IMR-90 (cell line): ENCODE data around the gene NDC80. TPM values are rescaled to one million over a fixed set of nuclear protein-coding genes. Genes with fewer than 3 reads are reported as not detected.

Experiments used
- ATAC-seq: fragments of 200-7000 bp; cut with Tn5 transposase; 2 replicates; pipeline ENCODE4 v1.9.1; 2020; ENCODE audit warnings: low read depth, mild to moderate bottlenecking, moderate library complexity
- BruUV-seq: library from RNA; stranded (reverse); fragments of 400-500 nt; replicated peaks from 2 replicates; lab custom pipeline; 2021; lab: Mats Ljungman, UMichigan
- CTCF ChIA-PET: fragments of 300-600 bp; formaldehyde crosslinking; extraction: SDS; loops from one replicate; lab custom pipeline; 2021; ENCODE audit warnings: antibody characterized with exemption; lab: Yijun Ruan, JAX
- POLR2A ChIA-PET: fragments of 300-600 bp; sonication (Branson Sonifier 250); formaldehyde crosslinking; loops from one replicate; lab custom pipeline; 2022; ENCODE audit warnings: antibody characterized with exemption; ENCODE audit not compliant: unreplicated experiment; lab: Charles Lee
- DNase-seq: peaks from one replicate; pipeline ENCODE4 v3.0.0; 2013
- H2AFZ ChIP-seq: replicated peaks from 2 replicates; pipeline ENCODE3; 2013; ENCODE audit warnings: low read length, mild to moderate bottlenecking; ENCODE audit not compliant: poor library complexity
- H2AK5ac ChIP-seq: 2 replicates; pipeline ENCODE4 v1.6.1; 2013; ENCODE audit warnings: low read depth, low read length, inconsistent platforms
- H2AK9ac ChIP-seq: replicated peaks from 2 replicates; pipeline ENCODE3; 2013; ENCODE audit warnings: mild to moderate bottlenecking, low read depth, low read length, moderate library complexity; ENCODE audit not compliant: poor library complexity
- H2BK120ac ChIP-seq: 2 replicates; pipeline ENCODE4 v1.6.1; 2013; ENCODE audit warnings: low read depth, low read length, inconsistent platforms
- H2BK15ac ChIP-seq: 3 replicates; pipeline ENCODE4 v1.6.1; 2013; ENCODE audit warnings: low read depth, low read length, inconsistent platforms
- H2BK20ac ChIP-seq: 2 replicates; pipeline ENCODE4 v1.6.1; 2013; ENCODE audit warnings: low read depth, mild to moderate bottlenecking, inconsistent platforms, low read length, moderate library complexity
- H2BK5ac ChIP-seq: 2 replicates; pipeline ENCODE4 v1.6.1; 2013; ENCODE audit warnings: mild to moderate bottlenecking, low read depth, low read length, inconsistent platforms; ENCODE audit not compliant: poor library complexity, severe bottlenecking
- H3K14ac ChIP-seq: replicated peaks from 2 replicates; pipeline ENCODE4 v1.6.1; 2013; ENCODE audit warnings: low read depth, low read length, inconsistent platforms
- H3K18ac ChIP-seq: 2 replicates; pipeline ENCODE4 v1.6.1; 2013; ENCODE audit warnings: low read depth, low read length, control low read depth
- H3K23ac ChIP-seq: 2 replicates; pipeline ENCODE4 v1.6.1; 2013; ENCODE audit warnings: low read depth, low read length, inconsistent platforms
- H3K27ac ChIP-seq: 2 replicates; pipeline ENCODE4 v1.5.1; 2013; ENCODE audit warnings: mild to moderate bottlenecking, control low read depth, low read length; ENCODE audit not compliant: insufficient read depth
- H3K27me3 ChIP-seq: 2 replicates; pipeline ENCODE4 v1.6.1; 2013; ENCODE audit warnings: low read length; ENCODE audit not compliant: control insufficient read depth, insufficient read depth
- H3K36me3 ChIP-seq: 2 replicates; pipeline ENCODE4 v1.6.1; 2013; ENCODE audit warnings: low read length, mixed read lengths; ENCODE audit not compliant: control insufficient read depth, insufficient read depth
- H3K4ac ChIP-seq: 2 replicates; pipeline ENCODE4 v1.6.1; 2013; ENCODE audit warnings: low read depth, low read length, inconsistent platforms
- H3K4me1 ChIP-seq: 2 replicates; pipeline ENCODE4 v1.6.1; 2013; ENCODE audit warnings: low read length, mixed read lengths; ENCODE audit not compliant: control insufficient read depth, insufficient read depth
- H3K4me2 ChIP-seq: 2 replicates; pipeline ENCODE4 v1.6.1; 2013; ENCODE audit warnings: low read depth, mild to moderate bottlenecking, control low read depth, low read length, moderate library complexity
- H3K4me3 ChIP-seq: 2 replicates; pipeline ENCODE4 v1.5.1; 2013; ENCODE audit warnings: low read depth, mild to moderate bottlenecking, control low read depth, low read length, moderate library complexity; ENCODE audit not compliant: insufficient read depth
- H3K56ac ChIP-seq: 2 replicates; pipeline ENCODE4 v1.6.1; 2013; ENCODE audit warnings: low read length, inconsistent platforms; ENCODE audit not compliant: insufficient read depth; ENCODE audit errors: extremely low read depth
- H3K79me1 ChIP-seq, 2 experiments: 2 replicates each; pipeline ENCODE4 v1.6.1; 2013; ENCODE audit warnings: low read length in 2 of 2, inconsistent platforms in 1 of 2, low read depth in 1 of 2
- H3K9ac ChIP-seq: 2 replicates; pipeline ENCODE4 v1.6.1; 2013; ENCODE audit warnings: low read depth, low read length, control low read depth
- H3K9me1 ChIP-seq: 2 replicates; pipeline ENCODE4 v1.6.1; 2013; ENCODE audit warnings: low read length, inconsistent platforms; ENCODE audit not compliant: insufficient read depth
- H3K9me3 ChIP-seq: 2 replicates; pipeline ENCODE4 v1.6.1; 2013; ENCODE audit warnings: low read length; ENCODE audit not compliant: control insufficient read depth, insufficient read depth
- H4K20me1 ChIP-seq: 2 replicates; pipeline ENCODE4 v1.6.1; 2013; ENCODE audit warnings: low read length, inconsistent platforms; ENCODE audit not compliant: insufficient read depth
- H4K5ac ChIP-seq: 2 replicates; pipeline ENCODE4 v1.6.1; 2013; ENCODE audit warnings: mild to moderate bottlenecking, low read depth, low read length, control low read depth
- H4K8ac ChIP-seq, 2 experiments: 2 replicates each; pipeline ENCODE4 v1.6.1; 2013; ENCODE audit warnings: low read depth in 2 of 2, low read length in 2 of 2, control low read depth in 1 of 2, inconsistent platforms in 1 of 2
- H4K91ac ChIP-seq: 2 replicates; pipeline ENCODE4 v1.6.1; 2013; ENCODE audit warnings: low read depth, low read length, inconsistent platforms; ENCODE audit not compliant: insufficient read depth
- BHLHE40 ChIP-seq: fragments of 150-350 bp; IDR thresholded peaks from 2 replicates; pipeline ENCODE4 v1.6.1; 2016; ENCODE audit warnings: mild to moderate bottlenecking, low read depth, low read length
- CEBPB ChIP-seq: IDR thresholded peaks from 2 replicates; pipeline ENCODE4 v1.6.1; 2012; ENCODE audit warnings: low read depth, low read length, improper control_type of control experiment
- CHD1 ChIP-seq: IDR thresholded peaks from 2 replicates; pipeline ENCODE4 v1.6.1; 2012; ENCODE audit warnings: low read depth, low read length, improper control_type of control experiment
- CTCF ChIP-seq: conservative IDR thresholded peaks from 2 replicates; pipeline ENCODE4 v1.5.1; 2012; ENCODE audit warnings: mild to moderate bottlenecking, low read depth, low read length, improper control_type of control experiment
- MXI1 ChIP-seq: IDR thresholded peaks from 2 replicates; pipeline ENCODE4 v1.6.1; 2012; ENCODE audit warnings: low read depth, mild to moderate bottlenecking, low read length, moderate library complexity, borderline replicate concordance
- NFE2L2 ChIP-seq: fragments of 150-350 bp; IDR thresholded peaks from 2 replicates; pipeline ENCODE4 v1.6.1; 2016; ENCODE audit warnings: low read depth, mild to moderate bottlenecking, low read length
- POLR2A ChIP-seq: IDR thresholded peaks from 2 replicates; pipeline ENCODE4 v1.6.1; 2012; ENCODE audit warnings: mild to moderate bottlenecking, low read depth, low read length
- RAD21 ChIP-seq: IDR thresholded peaks from 2 replicates; pipeline ENCODE4 v1.6.1; 2012; ENCODE audit warnings: low read length, improper control_type of control experiment
- WGBS, 2 experiments: methylation state at CpG; one replicate each; pipeline versions ENCODE4 v1.1.5 to v1.1.7; 2013; ENCODE audit warnings: missing lambda C conversion rate in 2 of 2; ENCODE audit not compliant: insufficient read length in 1 of 2; ENCODE audit errors: extremely low coverage in 2 of 2; 5-methylcytosine and 5-hydroxymethylcytosine counted together
- dilution Hi-C: fragments of 300-500 bp; cut with HindIII; formaldehyde crosslinking; loops from one replicate; pipeline ENCODE4 v1.14.3; 2018; ENCODE audit warnings: low sequenced_read_pairs; ENCODE audit not compliant: unreplicated experiment
- in situ Hi-C: fragments of 300-500 bp; cut with MboI; formaldehyde crosslinking; loops from 3 replicates; pipeline ENCODE4 v1.14.3; 2019; ENCODE audit warnings: low sequenced_read_pairs, inconsistent platforms, mixed read lengths
- intact Hi-C: fragments of 100-400 bp; cut with micrococcal nuclease; formaldehyde crosslinking; loops from 2 replicates; pipeline ENCODE4 v1.10.0; 2022
- polyA plus RNA-seq, 3 experiments: library from polyadenylated mRNA; depleted of rRNA; stranded (reverse); fragments of >200 nt; gene quantifications; 2 replicates each; pipeline ENCODE4 v1.2.3, GENCODE V29; 2012; ENCODE audit warnings: low replicate concordance in 1 of 3
- total RNA-seq: library from RNA; depleted of rRNA; stranded (reverse); fragments of >200 nt; gene quantifications from 2 replicates; pipeline ENCODE4 v1.2.3, GENCODE V29; 2012

Gene NDC80
- total and polyA plus RNA-seq, 2 of the 4 experiments (the other 2 are of a cell fraction), result 11.8 to 15.5 TPM

GRCh38 chr18:2545155-2545554 lies 26.2 kb upstream of the NDC80 start:
- no peak overlapping the region for H3K4ac ChIP-seq
- no peaks in the 10 kb centered on the region for H4K20me1 ChIP-seq
- H3K36me3 ChIP-seq, result no peaks in the 10 kb centered on the region
- H3K9me3 ChIP-seq, result no peaks in the 10 kb centered on the region
- no peaks in the 10 kb centered on the region for H3K9me1 ChIP-seq
- no peaks in the 10 kb centered on the region for H3K4me1 ChIP-seq
- dilution Hi-C loops (no loop called here), intact Hi-C loops (loop anchor here (10.0 kb wide), 1 partner anchor 1580 kb away; no protein-coding TSS in a partner anchor), in situ Hi-C loops (loop anchor here (25.0 kb wide), 1 partner anchor 958 kb away; no protein-coding TSS in a partner anchor)
- no peak overlapping the region for H3K9ac ChIP-seq
- no peaks in the 10 kb centered on the region for H3K27me3 ChIP-seq
- H2BK5ac ChIP-seq, result no peak overlapping the region
- BruUV-seq, result no TSS peak
- H3K4me2 ChIP-seq, result no peak overlapping the region
- no peak overlapping the region for H2AFZ ChIP-seq
- TF ChIP-seq NFE2L2, result no peak
- TF ChIP-seq MXI1, result no peak
- no peak for TF ChIP-seq RAD21
- no peak for TF ChIP-seq CEBPB
- TF ChIP-seq CHD1, result no peak
- no peak for TF ChIP-seq BHLHE40
- no peak for TF ChIP-seq POLR2A
- TF ChIP-seq CTCF, result no peak
- no peak overlapping the region for H3K56ac ChIP-seq
- WGBS, 2 experiments, result no CpG with 5 or more reads among the region's 2 CpGs
- DNase-seq, result no peak
- no peak overlapping the region for H2AK9ac ChIP-seq
- no peaks in the 10 kb centered on the region for H3K79me1 ChIP-seq
- no peak overlapping the region for H2BK15ac ChIP-seq
- no peak overlapping the region for H4K91ac ChIP-seq
- no peak overlapping the region for H3K14ac ChIP-seq
- no peak overlapping the region for H3K18ac ChIP-seq
- CTCF ChIA-PET, result no interaction called here
- no peak overlapping the region for H4K8ac ChIP-seq
- ATAC-seq, result no peak
- H2AK5ac ChIP-seq, result no peak overlapping the region
- H2BK20ac ChIP-seq, result no peak overlapping the region
- POLR2A ChIA-PET, result no interaction called here
- no peak overlapping the region for H4K5ac ChIP-seq
- H3K4me3 ChIP-seq, result no peak overlapping the region
- H3K27ac ChIP-seq, result no peak overlapping the region
- H3K23ac ChIP-seq, result no peak overlapping the region
- H2BK120ac ChIP-seq, result no peak overlapping the region
